Measurements from ENCODE around the gene PTPRH.

GRCh38 chr19:55174425-55175116 lies 34.7 kb downstream of the PTPRH start:
- TF ChIP-seq, protein P1, sequence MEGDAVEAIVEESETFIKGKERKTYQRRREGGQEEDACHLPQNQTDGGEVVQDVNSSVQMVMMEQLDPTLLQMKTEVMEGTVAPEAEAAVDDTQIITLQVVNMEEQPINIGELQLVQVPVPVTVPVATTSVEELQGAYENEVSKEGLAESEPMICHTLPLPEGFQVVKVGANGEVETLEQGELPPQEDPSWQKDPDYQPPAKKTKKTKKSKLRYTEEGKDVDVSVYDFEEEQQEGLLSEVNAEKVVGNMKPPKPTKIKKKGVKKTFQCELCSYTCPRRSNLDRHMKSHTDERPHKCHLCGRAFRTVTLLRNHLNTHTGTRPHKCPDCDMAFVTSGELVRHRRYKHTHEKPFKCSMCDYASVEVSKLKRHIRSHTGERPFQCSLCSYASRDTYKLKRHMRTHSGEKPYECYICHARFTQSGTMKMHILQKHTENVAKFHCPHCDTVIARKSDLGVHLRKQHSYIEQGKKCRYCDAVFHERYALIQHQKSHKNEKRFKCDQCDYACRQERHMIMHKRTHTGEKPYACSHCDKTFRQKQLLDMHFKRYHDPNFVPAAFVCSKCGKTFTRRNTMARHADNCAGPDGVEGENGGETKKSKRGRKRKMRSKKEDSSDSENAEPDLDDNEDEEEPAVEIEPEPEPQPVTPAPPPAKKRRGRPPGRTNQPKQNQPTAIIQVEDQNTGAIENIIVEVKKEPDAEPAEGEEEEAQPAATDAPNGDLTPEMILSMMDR (IDR thresholded peaks at IDR 0.05), result no peak
- no peak for TF ChIP-seq POLR2A (IDR thresholded peaks at IDR 0.05)
